ENCODE measurements around the gene GSC2. TPM values are rescaled to one million over a fixed set of nuclear protein-coding genes. Genes with fewer than 3 reads are reported as not detected.

GSC2 gene
- total and polyA plus RNA-seq, 11 donors = not detected

DNA sequence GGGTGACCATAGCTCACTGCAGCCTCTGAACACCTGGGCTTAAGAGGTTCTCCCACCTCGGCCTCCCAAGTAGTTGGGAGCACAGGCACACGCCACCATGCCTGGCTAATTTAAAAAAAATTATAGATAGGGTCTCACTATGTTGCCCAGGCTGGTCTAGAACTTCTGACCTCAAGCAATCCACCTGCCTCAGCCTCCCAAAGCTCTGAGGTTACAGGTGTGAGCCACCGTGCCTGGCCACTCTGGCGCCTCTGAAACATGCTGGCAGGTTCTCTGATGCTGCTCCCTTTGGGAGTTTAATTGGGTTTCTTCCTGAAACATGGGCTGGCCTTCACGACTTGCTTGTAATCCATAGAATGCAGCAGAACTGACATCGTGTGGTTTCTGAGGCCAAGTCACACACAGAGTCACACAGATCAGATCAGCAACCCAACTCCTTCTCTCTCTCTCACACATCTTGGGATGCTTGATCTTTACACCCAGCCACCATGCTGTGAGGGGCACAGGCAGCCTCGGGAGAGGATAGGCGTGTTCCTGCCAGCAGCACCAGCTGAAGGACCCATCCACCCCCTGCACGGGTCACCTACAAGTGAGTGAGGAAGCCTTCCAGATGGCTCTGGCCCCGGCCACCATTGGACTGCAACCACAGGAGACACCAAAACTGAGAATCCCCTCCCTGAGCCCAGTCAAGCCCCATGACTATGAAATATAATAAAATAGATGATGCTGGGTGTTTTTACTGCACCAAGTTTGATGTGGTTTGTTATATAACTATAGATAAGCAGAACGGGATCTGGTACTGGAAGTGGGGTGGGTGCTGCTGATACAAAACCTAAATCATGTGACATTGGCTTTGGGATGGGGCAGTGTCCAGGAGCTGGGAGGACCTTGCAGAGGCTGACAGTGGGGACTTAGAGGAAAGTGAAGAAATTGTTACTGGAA is 3.1 kb upstream of the GSC2 start:
- Histone ChIP-seq H3K4me3 (no peak overlapping the region), H3K4me1 (peaks cover 0 to 19% (median 0%) of the 10 kb centered on the region in 12 donors), H3K9me3 (no peaks in the 10 kb centered on the region), H3K27ac (no peak overlapping the region), H3K27me3 (peaks cover 27 to 65% (median 44%) of the 10 kb centered on the region in 9 donors), H3K36me3 (no peaks in the 10 kb centered on the region)
- no peak for DNase-seq
- no peak for ATAC-seq
- intact Hi-C loops (cut with DNase I) = no loop called here
- WGBS, 4 donors = 59 to 64% (median 59%) methylated on average over 11 of the region's 11 CpGs
- TF ChIP-seq CTCF (IDR thresholded peaks at IDR 0.05) (no peak), POLR2A (IDR thresholded peaks at IDR 0.05) (no peak)

- ATAC-seq = no peak
- intact Hi-C loops (cut with DNase I) = no loop called here
These were observed 1.5 kb upstream of the GSC2 start for GRCh38 chr22:19151329-19152191.

GRCh38 chr22:19150482-19151328 is 613 bp upstream of the GSC2 start:
- ATAC-seq (no peak), DNase-seq (no peak)

More at GRCh38 chr22:19151329-19152191, 1.5 kb upstream of the GSC2 start:
- Histone ChIP-seq H3K27me3 (peaks cover 28 to 75% (median 50%) of the 10 kb centered on the region in 9 donors), H3K4me1 (peaks cover 0 to 19% (median 0%) of the 10 kb centered on the region in 12 donors), H3K9me3 (no peaks in the 10 kb centered on the region), H3K27ac (no peak overlapping the region), H3K36me3 (no peaks in the 10 kb centered on the region), H3K4me3 (no peak overlapping the region)
- no peak for DNase-seq
- 46 to 60% (median 53%) methylated on average over 10 of the region's 10 CpGs for WGBS, 4 donors
- no peak for TF ChIP-seq POLR2A (IDR thresholded peaks at IDR 0.05)
- no peak for TF ChIP-seq CTCF (IDR thresholded peaks at IDR 0.05)

More at GRCh38 chr22:19150482-19151328, 613 bp upstream of the GSC2 start:
- peaks cover 28 to 74% (median 50%) of the 10 kb centered on the region in 9 donors for H3K27me3 ChIP-seq
- H3K36me3 ChIP-seq = no peaks in the 10 kb centered on the region
- no peak for TF ChIP-seq CTCF (IDR thresholded peaks at IDR 0.05)
- peaks cover 0 to 19% (median 0%) of the 10 kb centered on the region in 12 donors for H3K4me1 ChIP-seq
- WGBS, 4 donors = 9 to 20% (median 12%) methylated on average over 16 to 68 of the region's 68 CpGs
- H3K27ac ChIP-seq = no peak overlapping the region
- no peaks in the 10 kb centered on the region for H3K9me3 ChIP-seq
- H3K4me3 ChIP-seq = peak overlapping the region in 2 of 12 donors; percentile 10 to 15
- intact Hi-C loops (cut with DNase I) = no loop called here

Measured in heart left ventricle (tissue), 16 donors.